SK-N-SH (cell line): ENCODE data around the gene MALRD1. TPM values are rescaled to one million over a fixed set of nuclear protein-coding genes. Genes with fewer than 3 reads are reported as not detected.

Experiments
- CTCF ChIA-PET: fragments of 300-600, 350-600 bp; formaldehyde crosslinking; extraction: SDS; loops from one replicate; lab custom pipeline; 2021; lab: Yijun Ruan, JAX
- POLR2A ChIA-PET: fragments of 350-600 bp; sonication (Branson Sonifier 250); formaldehyde crosslinking; extraction: SDS; loops from one replicate; lab custom pipeline; 2020; ENCODE audit warnings: antibody characterized with exemption, inconsistent platforms; lab: Yijun Ruan, JAX
- DNase-seq: peaks from one replicate; pipeline ENCODE4 v3.0.0; 2012
- H2AFZ ChIP-seq: fragments of 200-600 bp; sonication (generic); 2 replicates; pipeline ENCODE4 v1.8.1; 2016; ENCODE audit warnings: antibody characterized with exemption, mild to moderate bottlenecking, low read depth
- H3F3A ChIP-seq: fragments of 200-600 bp; sonication (generic); replicated peaks from 2 replicates; pipeline ENCODE3; 2016; ENCODE audit warnings: antibody characterized with exemption, mild to moderate bottlenecking; ENCODE audit not compliant: insufficient read depth
- H3K27ac ChIP-seq, 2 experiments: fragments of 200-500 bp in 1 of 2; fragments of 200-600 bp in 1 of 2; sonication (Bioruptor generic) in 1 of 2; sonication (generic), shearing (Covaris generic) in 1 of 2; 2 replicates each; pipeline versions ENCODE4 v1.5.1 to v1.6.1; 2014 to 2016; ENCODE audit warnings: low read depth in 2 of 2, inconsistent platforms in 1 of 2, low read length in 1 of 2, mild to moderate bottlenecking in 1 of 2, mixed read lengths in 1 of 2
- H3K27me3 ChIP-seq: fragments of 200-600 bp; sonication (generic), shearing (Covaris generic); 2 replicates; pipeline ENCODE4 v1.6.1; 2016; ENCODE audit warnings: mixed run types; ENCODE audit not compliant: insufficient read depth
- H3K36me3 ChIP-seq, 2 experiments: fragments of 200-500 bp in 1 of 2; fragments of 200-600 bp in 1 of 2; sonication (Bioruptor generic) in 1 of 2; sonication (generic) in 1 of 2; replicated peaks in 1 of 2; 2 replicates each; pipeline versions ENCODE3 to v1.5.1; 2014 to 2016; ENCODE audit warnings: low read length in 1 of 2, mild to moderate bottlenecking in 1 of 2; ENCODE audit not compliant: insufficient read depth in 2 of 2, control insufficient read depth in 1 of 2
- H3K4me1 ChIP-seq, 2 experiments: fragments of 200-500 bp in 1 of 2; fragments of 200-600 bp in 1 of 2; sonication (Bioruptor generic) in 1 of 2; sonication (generic), shearing (Covaris generic) in 1 of 2; 2 replicates each; pipeline versions ENCODE4 v1.5.1 to v1.6.1; 2014 to 2016; ENCODE audit warnings: low read depth in 1 of 2, low read length in 1 of 2, mixed run types in 1 of 2; ENCODE audit not compliant: insufficient read depth in 2 of 2, control insufficient read depth in 1 of 2
- H3K4me2 ChIP-seq: fragments of 200-600 bp; sonication (generic), shearing (Covaris generic); 2 replicates; pipeline ENCODE4 v1.6.1; 2017; ENCODE audit warnings: mixed run types
- H3K4me3 ChIP-seq, 2 experiments: fragments of 200-500 bp in 1 of 2; fragments of 200-600 bp in 1 of 2; sonication (Bioruptor generic) in 1 of 2; sonication (generic), shearing (Covaris generic) in 1 of 2; 2 replicates each; pipeline versions ENCODE4 v1.5.1 to v1.8.1; 2014 to 2016; ENCODE audit warnings: low read depth in 2 of 2, inconsistent platforms in 1 of 2, low read length in 1 of 2, mild to moderate bottlenecking in 1 of 2, mixed read lengths in 1 of 2, moderate library complexity in 1 of 2
- H3K79me2 ChIP-seq: fragments of 200-600 bp; sonication (generic); 2 replicates; pipeline ENCODE4 v1.8.1; 2017; ENCODE audit warnings: mild to moderate bottlenecking; ENCODE audit not compliant: insufficient read depth
- H3K9ac ChIP-seq: fragments of 200-600 bp; sonication (generic); 2 replicates; pipeline ENCODE4 v1.6.1; 2017; ENCODE audit warnings: mixed run types
- H3K9me2 ChIP-seq: fragments of 200-600 bp; sonication (generic); 2 replicates; pipeline ENCODE4 v1.6.1; 2017; ENCODE audit warnings: mixed run types
- H3K9me3 ChIP-seq: fragments of 200-600 bp; sonication (generic); 2 replicates; pipeline ENCODE4 v1.6.1; 2017; ENCODE audit warnings: mixed run types, mild to moderate bottlenecking, moderate library complexity
- H4K20me1 ChIP-seq: fragments of 200-600 bp; sonication (generic); 2 replicates; pipeline ENCODE4 v1.6.1; 2017; ENCODE audit warnings: mild to moderate bottlenecking, mixed run types; ENCODE audit not compliant: insufficient read depth
- CHD2 ChIP-seq: fragments of 150-350 bp; IDR thresholded peaks from 2 replicates; pipeline ENCODE4 v1.6.1; 2018; ENCODE audit warnings: low read length; ENCODE audit not compliant: partially characterized antibody
- EP300 ChIP-seq, 2 experiments: IDR thresholded peaks; 2 replicates each; pipeline versions ENCODE4 v1.4.0 to v1.6.1; 2012; ENCODE audit warnings: borderline replicate concordance in 1 of 2, low read depth in 1 of 2, low read length in 1 of 2
- EZH2phosphoT487 ChIP-seq: fragments of 200-600 bp; sonication (generic); IDR thresholded peaks from 2 replicates; pipeline ENCODE4 v1.6.1; 2017; ENCODE audit warnings: low read depth, mixed run types, mild to moderate bottlenecking, antibody characterized with exemption, moderate library complexity, borderline replicate concordance
- FOSL2 ChIP-seq: IDR thresholded peaks from 2 replicates; pipeline ENCODE4 v1.4.0; 2012; ENCODE audit warnings: low read depth, mild to moderate bottlenecking, moderate library complexity, borderline replicate concordance
- IRF3 ChIP-seq: fragments of 150-350 bp; IDR thresholded peaks from 2 replicates; pipeline ENCODE4 v1.6.1; 2016; ENCODE audit warnings: mild to moderate bottlenecking, low read depth, low read length
- JUND ChIP-seq: IDR thresholded peaks from 2 replicates; pipeline ENCODE4 v1.4.0; 2012
- NFIC ChIP-seq: IDR thresholded peaks from 2 replicates; pipeline ENCODE4 v1.4.0; 2012; ENCODE audit warnings: borderline replicate concordance
- NRF1 ChIP-seq: IDR thresholded peaks from 2 replicates; pipeline ENCODE4 v1.6.1; 2012; ENCODE audit warnings: low read depth, mild to moderate bottlenecking, low read length
- PBX3 ChIP-seq: IDR thresholded peaks from 2 replicates; pipeline ENCODE4; 2012
- RAD21 ChIP-seq: IDR thresholded peaks from 2 replicates; pipeline ENCODE4 v1.6.1; 2012; ENCODE audit warnings: mild to moderate bottlenecking, low read length
- REST ChIP-seq: IDR thresholded peaks from 2 replicates; pipeline ENCODE4 v1.6.1; 2012; ENCODE audit warnings: mild to moderate bottlenecking, low read depth, low read length, moderate library complexity
- RFX5 ChIP-seq: IDR thresholded peaks from 2 replicates; pipeline ENCODE4 v1.6.1; 2012; ENCODE audit warnings: mild to moderate bottlenecking, improper control_type of control experiment, low read length
- SIN3A ChIP-seq: IDR thresholded peaks from 2 replicates; pipeline ENCODE4 v1.6.1; 2012; ENCODE audit warnings: low read depth, mild to moderate bottlenecking, low read length, moderate library complexity, borderline replicate concordance
- TAF1 ChIP-seq: IDR thresholded peaks from 2 replicates; pipeline ENCODE4 v1.6.1; 2012; ENCODE audit warnings: low read depth, mild to moderate bottlenecking, low read length, moderate library complexity, borderline replicate concordance
- TCF12 ChIP-seq: IDR thresholded peaks from 2 replicates; pipeline ENCODE4 v1.4.0; 2012
- USF1 ChIP-seq: IDR thresholded peaks from 2 replicates; pipeline ENCODE4 v1.4.0; 2012; ENCODE audit warnings: low read depth, borderline replicate concordance
- USF2 ChIP-seq: fragments of 150-350 bp; IDR thresholded peaks from 2 replicates; pipeline ENCODE4 v1.6.1; 2017; ENCODE audit warnings: antibody characterized with exemption, low read length, low read depth, borderline replicate concordance
- ZBTB33 ChIP-seq: IDR thresholded peaks from 2 replicates; pipeline ENCODE4 v1.4.0; 2012; ENCODE audit warnings: low read depth, borderline replicate concordance
- WGBS: methylation state at CpG from one replicate; pipeline ENCODE4 v1.1.6; 2017; ENCODE audit warnings: low lambda C conversion rate; 5-methylcytosine and 5-hydroxymethylcytosine counted together
- polyA plus RNA-seq, 3 experiments: library from polyadenylated mRNA; depleted of rRNA; stranded (reverse); fragments of >200 nt; gene quantifications; 2 replicates each; pipeline ENCODE4 v1.2.3, GENCODE V29; 2012

Gene MALRD1
- polyA plus RNA-seq, 1 of the 3 experiments (the other 2 are of a cell fraction), result not detected

- no peak for TF ChIP-seq IRF3
Measured at GRCh38 chr10:19144206-19144605, 95.6 kb downstream of the MALRD1 start (continued).

GRCh38 chr10:19154375-19154774 is 105.8 kb downstream of the MALRD1 start:
- no peak overlapping the region for H3K9ac ChIP-seq
- H3K4me3 ChIP-seq, result no peak overlapping the region
- H4K20me1 ChIP-seq, result no peaks in the 10 kb centered on the region
- no peaks in the 10 kb centered on the region for H3K9me3 ChIP-seq
- no peaks in the 10 kb centered on the region for H3K9me2 ChIP-seq
- H3K27ac ChIP-seq, result no peak overlapping the region
- TF ChIP-seq SIN3A, result no peak
- no peak for TF ChIP-seq NFIC
- no peak for TF ChIP-seq RFX5
- no peak for TF ChIP-seq ZBTB33
- TF ChIP-seq TCF12, result no peak
- no peak for TF ChIP-seq FOSL2
- no peak for TF ChIP-seq EZH2phosphoT487
- no peak for TF ChIP-seq REST
- no peak for TF ChIP-seq USF1
- TF ChIP-seq TAF1, result no peak
- no peak for TF ChIP-seq JUND
- no peak for TF ChIP-seq PBX3
- TF ChIP-seq RAD21, result no peak
- TF ChIP-seq NRF1, result no peak
- TF ChIP-seq CHD2, result no peak
- TF ChIP-seq USF2, result no peak
- no peak; a peak in 1 of 4 replicates for TF ChIP-seq EP300 (IDR thresholded peaks at IDR 0.05; ENCODE audit: borderline replicate concordance in 1 of 2, low read depth in 1 of 2, low read length in 1 of 2)
- TF ChIP-seq, all 33 proteins: peak for 0
- H3K4me1 ChIP-seq, result no peaks in the 10 kb centered on the region; a peak in 1 of 4 replicates
- H3K4me2 ChIP-seq, result no peak overlapping the region
- DNase-seq, result no peak
- H2AFZ ChIP-seq, result no peak overlapping the region
- POLR2A ChIA-PET, result no interaction called here
- no peaks in the 10 kb centered on the region for H3K79me2 ChIP-seq
- WGBS, result 38% methylated on average over 4 of the region's 4 CpGs
- no peaks in the 10 kb centered on the region for H3K27me3 ChIP-seq
- H3F3A ChIP-seq, result no peaks in the 10 kb centered on the region
- CTCF ChIA-PET, result interaction anchor here (1.1 to 1.4 kb wide), 3 partner anchors 14 to 1615 kb away, joined by 3 to 4 read pairs (median 3); no protein-coding TSS in a partner anchor
- H3K36me3 ChIP-seq, result no peaks in the 10 kb centered on the region
